ENCODE results near the gene LIN9. TPM values are rescaled to one million over a fixed set of nuclear protein-coding genes. Genes with fewer than 3 reads are reported as not detected.
A peak's percentile ranks its signal among the peaks of the same experiment; 100 is the strongest.

Gene LIN9
- total and polyA plus RNA-seq, 10 of the 15 experiments (the other 5 are each of a cell fraction or from before 2014, with no cell fraction given): 5.9 to 13.5 (median 8.3) TPM

DNA sequence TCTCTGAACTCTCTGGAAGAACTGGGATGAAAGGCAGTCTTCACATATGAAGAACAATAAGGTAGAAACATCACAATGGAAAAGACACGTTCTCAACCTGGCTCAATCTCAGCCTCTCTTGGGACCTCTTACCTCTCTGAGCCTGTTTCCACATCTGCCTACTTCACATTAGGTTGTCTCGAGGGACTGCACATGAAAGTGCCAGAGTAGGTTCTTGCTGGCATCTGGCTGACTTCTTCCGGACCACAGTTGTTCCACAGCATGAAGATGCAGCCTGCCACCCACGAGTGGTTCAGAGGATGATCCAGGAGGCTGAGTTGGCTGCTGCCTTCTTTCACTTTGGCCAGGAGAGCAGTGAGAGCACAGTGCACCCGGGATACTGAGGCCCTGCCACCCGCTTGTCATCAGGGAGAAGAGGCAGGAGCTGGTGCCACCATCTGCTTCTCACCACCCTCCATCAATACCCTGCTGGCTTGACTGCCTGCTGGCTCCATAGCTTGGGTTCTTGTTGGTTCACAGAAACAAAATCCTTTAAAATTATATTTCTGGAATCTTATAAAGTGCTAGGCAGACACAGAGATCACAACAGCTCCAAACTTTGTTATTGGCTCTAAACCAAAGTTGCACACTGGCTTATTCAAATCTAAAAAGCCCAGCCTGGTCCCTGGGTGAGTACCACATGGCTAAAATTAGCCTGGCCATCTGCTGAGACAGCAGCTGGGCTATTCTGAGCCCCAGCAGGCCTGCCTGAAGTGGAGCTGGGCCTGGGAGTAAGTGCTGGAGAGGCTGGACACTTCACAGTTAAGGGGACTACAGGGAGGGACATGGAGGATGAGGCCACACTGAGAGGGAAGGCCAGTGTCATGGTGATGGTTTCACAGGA lies 46.9 kb upstream of the LIN9 start (continued):
- TF ChIP-seq, protein P1, sequence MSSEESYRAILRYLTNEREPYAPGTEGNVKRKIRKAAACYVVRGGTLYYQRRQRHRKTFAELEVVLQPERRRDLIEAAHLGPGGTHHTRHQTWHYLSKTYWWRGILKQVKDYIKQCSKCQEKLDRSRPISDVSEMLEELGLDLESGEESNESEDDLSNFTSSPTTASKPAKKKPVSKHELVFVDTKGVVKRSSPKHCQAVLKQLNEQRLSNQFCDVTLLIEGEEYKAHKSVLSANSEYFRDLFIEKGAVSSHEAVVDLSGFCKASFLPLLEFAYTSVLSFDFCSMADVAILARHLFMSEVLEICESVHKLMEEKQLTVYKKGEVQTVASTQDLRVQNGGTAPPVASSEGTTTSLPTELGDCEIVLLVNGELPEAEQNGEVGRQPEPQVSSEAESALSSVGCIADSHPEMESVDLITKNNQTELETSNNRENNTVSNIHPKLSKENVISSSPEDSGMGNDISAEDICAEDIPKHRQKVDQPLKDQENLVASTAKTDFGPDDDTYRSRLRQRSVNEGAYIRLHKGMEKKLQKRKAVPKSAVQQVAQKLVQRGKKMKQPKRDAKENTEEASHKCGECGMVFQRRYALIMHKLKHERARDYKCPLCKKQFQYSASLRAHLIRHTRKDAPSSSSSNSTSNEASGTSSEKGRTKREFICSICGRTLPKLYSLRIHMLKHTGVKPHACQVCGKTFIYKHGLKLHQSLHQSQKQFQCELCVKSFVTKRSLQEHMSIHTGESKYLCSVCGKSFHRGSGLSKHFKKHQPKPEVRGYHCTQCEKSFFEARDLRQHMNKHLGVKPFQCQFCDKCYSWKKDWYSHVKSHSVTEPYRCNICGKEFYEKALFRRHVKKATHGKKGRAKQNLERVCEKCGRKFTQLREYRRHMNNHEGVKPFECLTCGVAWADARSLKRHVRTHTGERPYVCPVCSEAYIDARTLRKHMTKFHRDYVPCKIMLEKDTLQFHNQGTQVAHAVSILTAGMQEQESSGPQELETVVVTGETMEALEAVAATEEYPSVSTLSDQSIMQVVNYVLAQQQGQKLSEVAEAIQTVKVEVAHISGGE (CRISPR knock-in tag; IDR thresholded peaks at IDR 0.05): no peak
- TF ChIP-seq GABPA (IDR thresholded peaks at IDR 0.05; ENCODE audit: low read depth): no peak
- no peak for TF ChIP-seq SREBF2 (IDR thresholded peaks at IDR 0.05; ENCODE audit: low read length)
- TF ChIP-seq TARDBP (IDR thresholded peaks at IDR 0.05; ENCODE audit: borderline replicate concordance): no peak
- TF ChIP-seq, protein P2, sequence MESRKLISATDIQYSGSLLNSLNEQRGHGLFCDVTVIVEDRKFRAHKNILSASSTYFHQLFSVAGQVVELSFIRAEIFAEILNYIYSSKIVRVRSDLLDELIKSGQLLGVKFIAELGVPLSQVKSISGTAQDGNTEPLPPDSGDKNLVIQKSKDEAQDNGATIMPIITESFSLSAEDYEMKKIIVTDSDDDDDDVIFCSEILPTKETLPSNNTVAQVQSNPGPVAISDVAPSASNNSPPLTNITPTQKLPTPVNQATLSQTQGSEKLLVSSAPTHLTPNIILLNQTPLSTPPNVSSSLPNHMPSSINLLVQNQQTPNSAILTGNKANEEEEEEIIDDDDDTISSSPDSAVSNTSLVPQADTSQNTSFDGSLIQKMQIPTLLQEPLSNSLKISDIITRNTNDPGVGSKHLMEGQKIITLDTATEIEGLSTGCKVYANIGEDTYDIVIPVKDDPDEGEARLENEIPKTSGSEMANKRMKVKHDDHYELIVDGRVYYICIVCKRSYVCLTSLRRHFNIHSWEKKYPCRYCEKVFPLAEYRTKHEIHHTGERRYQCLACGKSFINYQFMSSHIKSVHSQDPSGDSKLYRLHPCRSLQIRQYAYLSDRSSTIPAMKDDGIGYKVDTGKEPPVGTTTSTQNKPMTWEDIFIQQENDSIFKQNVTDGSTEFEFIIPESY (IDR thresholded peaks at IDR 0.05): no peak
- no peak for TF ChIP-seq EP300 (IDR thresholded peaks at IDR 0.05; ENCODE audit: borderline replicate concordance in 1 of 2, control insufficient read depth in 1 of 2, low read depth in 2 of 2, low read length in 2 of 2)
- 0 out of 2 replicates have a peak, but pooled peaks have one; percentile 21 for TF ChIP-seq NFIC (IDR thresholded peaks at IDR 0.05; ENCODE audit: low read depth, low read length)
- TF ChIP-seq, protein P3, sequence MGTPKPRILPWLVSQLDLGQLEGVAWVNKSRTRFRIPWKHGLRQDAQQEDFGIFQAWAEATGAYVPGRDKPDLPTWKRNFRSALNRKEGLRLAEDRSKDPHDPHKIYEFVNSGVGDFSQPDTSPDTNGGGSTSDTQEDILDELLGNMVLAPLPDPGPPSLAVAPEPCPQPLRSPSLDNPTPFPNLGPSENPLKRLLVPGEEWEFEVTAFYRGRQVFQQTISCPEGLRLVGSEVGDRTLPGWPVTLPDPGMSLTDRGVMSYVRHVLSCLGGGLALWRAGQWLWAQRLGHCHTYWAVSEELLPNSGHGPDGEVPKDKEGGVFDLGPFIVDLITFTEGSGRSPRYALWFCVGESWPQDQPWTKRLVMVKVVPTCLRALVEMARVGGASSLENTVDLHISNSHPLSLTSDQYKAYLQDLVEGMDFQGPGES (IDR thresholded peaks at IDR 0.05): no peak
- TF ChIP-seq, protein P4, sequence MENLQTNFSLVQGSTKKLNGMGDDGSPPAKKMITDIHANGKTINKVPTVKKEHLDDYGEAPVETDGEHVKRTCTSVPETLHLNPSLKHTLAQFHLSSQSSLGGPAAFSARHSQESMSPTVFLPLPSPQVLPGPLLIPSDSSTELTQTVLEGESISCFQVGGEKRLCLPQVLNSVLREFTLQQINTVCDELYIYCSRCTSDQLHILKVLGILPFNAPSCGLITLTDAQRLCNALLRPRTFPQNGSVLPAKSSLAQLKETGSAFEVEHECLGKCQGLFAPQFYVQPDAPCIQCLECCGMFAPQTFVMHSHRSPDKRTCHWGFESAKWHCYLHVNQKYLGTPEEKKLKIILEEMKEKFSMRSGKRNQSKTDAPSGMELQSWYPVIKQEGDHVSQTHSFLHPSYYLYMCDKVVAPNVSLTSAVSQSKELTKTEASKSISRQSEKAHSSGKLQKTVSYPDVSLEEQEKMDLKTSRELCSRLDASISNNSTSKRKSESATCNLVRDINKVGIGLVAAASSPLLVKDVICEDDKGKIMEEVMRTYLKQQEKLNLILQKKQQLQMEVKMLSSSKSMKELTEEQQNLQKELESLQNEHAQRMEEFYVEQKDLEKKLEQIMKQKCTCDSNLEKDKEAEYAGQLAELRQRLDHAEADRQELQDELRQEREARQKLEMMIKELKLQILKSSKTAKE (IDR thresholded peaks at IDR 0.05; ENCODE audit: low read depth, poor library complexity, severe bottlenecking): no peak

All from GM12878 (cell line).